ENCODE results near the gene EHD1. TPM values are rescaled to one million over a fixed set of nuclear protein-coding genes. Genes with fewer than 3 reads are reported as not detected.

Gene EHD1
- total and polyA plus RNA-seq, 9 of the 15 experiments (the other 6 are each of a cell fraction or from before 2014, with no cell fraction given): 0.46 to 65.0 (median 16.4) TPM

DNA sequence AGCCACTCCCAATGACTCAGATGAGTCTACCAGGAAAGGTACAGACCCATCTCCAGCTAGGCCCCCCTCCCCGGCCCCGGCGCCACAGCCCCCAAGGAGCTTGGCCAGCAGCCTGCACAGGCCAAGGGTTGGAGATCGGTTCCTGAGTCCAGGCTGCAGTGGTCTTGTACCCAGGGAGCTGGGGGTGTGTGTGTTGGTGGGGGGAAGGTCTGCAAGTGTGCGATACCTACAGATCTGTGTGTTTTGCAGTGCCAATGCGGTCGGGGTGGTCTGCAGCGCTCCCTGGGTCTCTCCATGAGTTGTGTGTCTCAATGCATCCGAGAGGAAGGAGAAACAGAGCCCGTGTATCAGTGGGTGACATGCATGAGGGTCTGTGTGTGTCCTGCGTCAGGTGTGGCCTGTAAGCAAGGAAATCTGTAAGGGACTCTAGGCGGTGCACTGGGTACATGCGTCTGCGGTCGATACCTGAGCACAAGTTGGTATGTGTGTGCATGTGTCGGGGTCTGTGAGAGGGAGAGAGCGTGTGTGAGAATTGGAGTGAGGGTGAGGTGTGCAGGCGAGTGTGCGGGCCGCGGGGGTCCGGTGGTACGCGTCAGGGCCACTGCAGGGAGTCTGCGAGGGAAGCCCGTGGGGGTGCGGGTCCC lies 34.6 kb downstream of the EHD1 start (continued):
- TF ChIP-seq, protein P1, sequence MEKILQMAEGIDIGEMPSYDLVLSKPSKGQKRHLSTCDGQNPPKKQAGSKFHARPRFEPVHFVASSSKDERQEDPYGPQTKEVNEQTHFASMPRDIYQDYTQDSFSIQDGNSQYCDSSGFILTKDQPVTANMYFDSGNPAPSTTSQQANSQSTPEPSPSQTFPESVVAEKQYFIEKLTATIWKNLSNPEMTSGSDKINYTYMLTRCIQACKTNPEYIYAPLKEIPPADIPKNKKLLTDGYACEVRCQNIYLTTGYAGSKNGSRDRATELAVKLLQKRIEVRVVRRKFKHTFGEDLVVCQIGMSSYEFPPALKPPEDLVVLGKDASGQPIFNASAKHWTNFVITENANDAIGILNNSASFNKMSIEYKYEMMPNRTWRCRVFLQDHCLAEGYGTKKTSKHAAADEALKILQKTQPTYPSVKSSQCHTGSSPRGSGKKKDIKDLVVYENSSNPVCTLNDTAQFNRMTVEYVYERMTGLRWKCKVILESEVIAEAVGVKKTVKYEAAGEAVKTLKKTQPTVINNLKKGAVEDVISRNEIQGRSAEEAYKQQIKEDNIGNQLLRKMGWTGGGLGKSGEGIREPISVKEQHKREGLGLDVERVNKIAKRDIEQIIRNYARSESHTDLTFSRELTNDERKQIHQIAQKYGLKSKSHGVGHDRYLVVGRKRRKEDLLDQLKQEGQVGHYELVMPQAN (IDR thresholded peaks at IDR 0.05; ENCODE audit: borderline replicate concordance): peak; percentile 59; the same call in 1 of the 2 replicates
- TF ChIP-seq NCOA4 (IDR thresholded peaks at IDR 0.05; ENCODE audit: partially characterized antibody) (no peak), SMARCB1 (IDR thresholded peaks at IDR 0.05; ENCODE audit: insufficient read length, low read depth) (no peak), ZC3H4 (CRISPR knock-in tag; IDR thresholded peaks at IDR 0.05; ENCODE audit: borderline replicate concordance) (peak; percentile 83; the same call in 1 of the 2 replicates), TAF9B (IDR thresholded peaks at IDR 0.05; ENCODE audit: partially characterized antibody) (no peak), MCM5 (IDR thresholded peaks at IDR 0.05; ENCODE audit: low read depth) (no peak), ZNF436 (CRISPR knock-in tag; IDR thresholded peaks at IDR 0.05) (no peak), LARP7 (IDR thresholded peaks at IDR 0.05) (0 out of 2 replicates have a peak, but pooled peaks have one; percentile 49), HDGF (IDR thresholded peaks at IDR 0.05) (peak; percentile 88), ZC3H11A (IDR thresholded peaks at IDR 0.05; ENCODE audit: low read depth, low read length) (no peak), ZNF146 (CRISPR knock-in tag; IDR thresholded peaks at IDR 0.05; ENCODE audit: unreplicated experiment) (no peak), CBFB (CRISPR knock-in tag; IDR thresholded peaks at IDR 0.05) (0 out of 2 replicates have a peak, but pooled peaks have one; percentile 46), FOXA1 (IDR thresholded peaks at IDR 0.05; ENCODE audit: borderline replicate concordance) (no peak)
- TF ChIP-seq, protein P2, sequence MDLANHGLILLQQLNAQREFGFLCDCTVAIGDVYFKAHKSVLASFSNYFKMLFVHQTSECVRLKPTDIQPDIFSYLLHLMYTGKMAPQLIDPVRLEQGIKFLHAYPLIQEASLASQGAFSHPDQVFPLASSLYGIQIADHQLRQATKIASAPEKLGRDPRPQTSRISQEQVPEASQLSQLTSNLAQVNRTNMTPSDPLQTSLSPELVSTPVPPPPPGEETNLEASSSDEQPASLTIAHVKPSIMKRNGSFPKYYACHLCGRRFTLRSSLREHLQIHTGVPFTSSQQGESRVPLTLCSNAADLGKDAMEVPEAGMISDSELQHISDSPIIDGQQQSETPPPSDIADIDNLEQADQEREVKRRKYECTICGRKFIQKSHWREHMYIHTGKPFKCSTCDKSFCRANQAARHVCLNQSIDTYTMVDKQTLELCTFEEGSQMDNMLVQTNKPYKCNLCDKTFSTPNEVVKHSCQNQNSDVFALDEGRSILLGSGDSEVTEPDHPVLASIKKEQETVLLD (IDR thresholded peaks at IDR 0.05): 0 out of 2 replicates have a peak, but pooled peaks have one; percentile 28
- TF ChIP-seq, protein P3, sequence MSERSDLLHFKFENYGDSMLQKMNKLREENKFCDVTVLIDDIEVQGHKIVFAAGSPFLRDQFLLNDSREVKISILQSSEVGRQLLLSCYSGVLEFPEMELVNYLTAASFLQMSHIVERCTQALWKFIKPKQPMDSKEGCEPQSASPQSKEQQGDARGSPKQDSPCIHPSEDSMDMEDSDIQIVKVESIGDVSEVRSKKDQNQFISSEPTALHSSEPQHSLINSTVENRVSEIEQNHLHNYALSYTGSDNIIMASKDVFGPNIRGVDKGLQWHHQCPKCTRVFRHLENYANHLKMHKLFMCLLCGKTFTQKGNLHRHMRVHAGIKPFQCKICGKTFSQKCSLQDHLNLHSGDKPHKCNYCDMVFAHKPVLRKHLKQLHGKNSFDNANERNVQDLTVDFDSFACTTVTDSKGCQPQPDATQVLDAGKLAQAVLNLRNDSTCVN (CRISPR knock-in tag; IDR thresholded peaks at IDR 0.05): 0 out of 2 replicates have a peak, but pooled peaks have one; percentile 65
- TF ChIP-seq, protein P4, sequence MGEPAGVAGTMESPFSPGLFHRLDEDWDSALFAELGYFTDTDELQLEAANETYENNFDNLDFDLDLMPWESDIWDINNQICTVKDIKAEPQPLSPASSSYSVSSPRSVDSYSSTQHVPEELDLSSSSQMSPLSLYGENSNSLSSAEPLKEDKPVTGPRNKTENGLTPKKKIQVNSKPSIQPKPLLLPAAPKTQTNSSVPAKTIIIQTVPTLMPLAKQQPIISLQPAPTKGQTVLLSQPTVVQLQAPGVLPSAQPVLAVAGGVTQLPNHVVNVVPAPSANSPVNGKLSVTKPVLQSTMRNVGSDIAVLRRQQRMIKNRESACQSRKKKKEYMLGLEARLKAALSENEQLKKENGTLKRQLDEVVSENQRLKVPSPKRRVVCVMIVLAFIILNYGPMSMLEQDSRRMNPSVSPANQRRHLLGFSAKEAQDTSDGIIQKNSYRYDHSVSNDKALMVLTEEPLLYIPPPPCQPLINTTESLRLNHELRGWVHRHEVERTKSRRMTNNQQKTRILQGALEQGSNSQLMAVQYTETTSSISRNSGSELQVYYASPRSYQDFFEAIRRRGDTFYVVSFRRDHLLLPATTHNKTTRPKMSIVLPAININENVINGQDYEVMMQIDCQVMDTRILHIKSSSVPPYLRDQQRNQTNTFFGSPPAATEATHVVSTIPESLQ (CRISPR knock-in tag; IDR thresholded peaks at IDR 0.05): 0 out of 2 replicates have a peak, but pooled peaks have one; percentile 34
- TF ChIP-seq, protein P5, sequence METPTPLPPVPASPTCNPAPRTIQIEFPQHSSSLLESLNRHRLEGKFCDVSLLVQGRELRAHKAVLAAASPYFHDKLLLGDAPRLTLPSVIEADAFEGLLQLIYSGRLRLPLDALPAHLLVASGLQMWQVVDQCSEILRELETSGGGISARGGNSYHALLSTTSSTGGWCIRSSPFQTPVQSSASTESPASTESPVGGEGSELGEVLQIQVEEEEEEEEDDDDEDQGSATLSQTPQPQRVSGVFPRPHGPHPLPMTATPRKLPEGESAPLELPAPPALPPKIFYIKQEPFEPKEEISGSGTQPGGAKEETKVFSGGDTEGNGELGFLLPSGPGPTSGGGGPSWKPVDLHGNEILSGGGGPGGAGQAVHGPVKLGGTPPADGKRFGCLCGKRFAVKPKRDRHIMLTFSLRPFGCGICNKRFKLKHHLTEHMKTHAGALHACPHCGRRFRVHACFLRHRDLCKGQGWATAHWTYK (CRISPR knock-in tag; IDR thresholded peaks at IDR 0.05): peak; percentile 39; the same call in 1 of the 2 replicates
- TF ChIP-seq, protein P6, sequence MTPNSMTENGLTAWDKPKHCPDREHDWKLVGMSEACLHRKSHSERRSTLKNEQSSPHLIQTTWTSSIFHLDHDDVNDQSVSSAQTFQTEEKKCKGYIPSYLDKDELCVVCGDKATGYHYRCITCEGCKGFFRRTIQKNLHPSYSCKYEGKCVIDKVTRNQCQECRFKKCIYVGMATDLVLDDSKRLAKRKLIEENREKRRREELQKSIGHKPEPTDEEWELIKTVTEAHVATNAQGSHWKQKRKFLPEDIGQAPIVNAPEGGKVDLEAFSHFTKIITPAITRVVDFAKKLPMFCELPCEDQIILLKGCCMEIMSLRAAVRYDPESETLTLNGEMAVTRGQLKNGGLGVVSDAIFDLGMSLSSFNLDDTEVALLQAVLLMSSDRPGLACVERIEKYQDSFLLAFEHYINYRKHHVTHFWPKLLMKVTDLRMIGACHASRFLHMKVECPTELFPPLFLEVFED (CRISPR knock-in tag; conservative IDR thresholded peaks at IDR 0.05): peak; percentile 73

Measured in K562 (cell line).